Stimulated activated CD8-positive, alpha-beta memory T cell treated with anti-CD3 and anti-CD28 coated beads, Interleukin-12 subunit alpha, Interleukin-12 subunit beta, amount 100 ng/mL, for 1 hour (primary cell): ENCODE measurements around the gene GPR17.

ENCODE experiments used
- DNase-seq: peaks from one replicate; pipeline ENCODE4 v3.0.0-alpha.2; 2020; ENCODE audit warnings: low read depth

The GPR17 gene

GRCh38 chr2:127694986-127695385 lies 49.0 kb downstream of the GPR17 start:
- no peak for DNase-seq

GRCh38 chr2:127695491-127696472 lies 49.8 kb downstream of the GPR17 start:
- DNase-seq = peak; percentile 22

DNA sequence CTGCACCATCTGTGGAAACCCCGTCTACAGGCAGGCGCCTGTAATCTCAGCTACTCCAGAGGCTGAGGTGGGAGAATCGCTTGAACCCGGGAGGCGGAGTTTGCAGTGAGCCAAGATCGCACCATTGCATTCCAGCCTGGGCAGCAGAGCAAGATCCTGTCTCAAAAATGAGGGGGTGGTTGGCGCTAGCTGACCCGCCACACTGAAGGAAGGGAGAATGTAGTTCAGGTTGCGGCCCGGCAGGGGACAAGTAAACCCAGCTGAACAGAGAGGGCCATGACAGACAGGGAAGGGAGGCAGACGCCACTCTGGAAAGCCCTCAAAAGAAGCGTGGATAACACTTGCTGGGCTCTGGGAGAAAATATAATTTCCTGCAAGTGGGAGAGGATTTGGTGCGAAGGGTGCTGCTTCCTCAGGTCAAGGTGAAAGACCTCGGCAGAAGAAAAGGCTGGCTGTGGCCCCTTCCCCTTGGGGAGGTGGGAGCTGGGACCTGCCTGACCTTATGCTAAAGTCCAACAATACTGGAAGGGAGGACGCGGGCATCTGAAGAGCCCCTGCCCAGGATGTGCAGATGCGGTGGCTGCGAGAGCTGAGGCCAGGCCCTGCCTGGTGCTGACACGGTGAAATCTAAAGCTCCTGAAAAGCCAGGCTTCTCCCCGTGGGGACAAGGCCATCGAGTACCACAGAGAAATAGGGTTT lies 51.7 kb downstream of the GPR17 start:
- no peak for DNase-seq

DNA sequence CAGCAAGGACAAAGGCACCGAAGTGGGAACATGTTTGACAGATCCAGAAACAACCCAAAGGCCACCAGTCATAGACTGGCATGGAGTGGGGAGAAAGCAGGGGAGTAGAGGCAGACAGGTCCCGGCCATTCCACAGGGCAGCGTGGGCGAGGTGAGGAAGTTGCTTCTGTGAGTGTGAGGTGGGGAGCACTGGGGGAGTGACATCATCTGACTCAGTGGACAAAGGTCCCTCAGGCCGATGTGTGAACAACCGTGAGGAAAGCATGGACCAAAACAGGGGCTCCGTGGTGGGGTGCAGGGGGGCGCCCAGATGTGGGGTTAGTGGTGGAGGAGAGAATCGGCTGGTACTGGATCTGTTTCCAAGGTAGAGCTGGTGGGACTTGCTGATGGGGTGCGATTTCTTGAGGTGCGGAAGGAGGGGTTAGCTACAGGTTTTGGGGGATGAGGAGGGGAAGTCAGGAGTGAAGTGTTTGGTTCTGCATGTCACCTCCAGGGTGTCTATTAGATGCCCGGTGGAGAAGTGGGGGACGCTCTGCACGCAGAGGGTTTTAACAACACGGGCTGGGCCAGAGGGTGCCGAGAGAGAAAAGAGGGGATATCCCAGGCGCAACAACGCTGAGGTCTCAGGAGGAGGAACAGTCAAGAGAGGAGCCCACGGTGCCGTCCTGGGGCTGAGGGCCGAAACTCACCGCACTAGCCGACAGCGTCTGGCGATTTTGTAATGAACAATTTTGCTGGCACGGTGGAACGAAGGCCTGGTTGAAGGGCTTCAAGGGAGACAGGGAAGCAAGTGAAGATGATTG lies 52.8 kb downstream of the GPR17 start:
- DNase-seq = no peak

GRCh38 chr2:127700527-127701192 lies 54.7 kb downstream of the GPR17 start:
- no peak for DNase-seq

- DNase-seq = peak; percentile 84
Observed at GRCh38 chr2:127701193-127701650, 55.3 kb downstream of the GPR17 start, which contains the start of gene SFT2D3. TSS of gene SFT2D3 (plus strand) at chr2:127701497. CDS start at chr2:127701529, 32 bp downstream.

- DNase-seq = peak; percentile 59
Observed at GRCh38 chr2:127701651-127702394, 55.9 kb downstream of the GPR17 start.
